Gastrocnemius medialis (tissue), 4 donors: ENCODE results near the gene MINAR2. TPM values are rescaled to one million over a fixed set of nuclear protein-coding genes. Genes with fewer than 3 reads are reported as not detected.

ENCODE experiments used
- ATAC-seq, 2 donors: fragments of 150-250 bp; one replicate each; pipeline ENCODE4 v1.9.1; 2016
- DNase-seq, 2 donors: peaks; one replicate each; pipeline ENCODE4 v3.0.0-alpha.2; 2019
- H3K27ac ChIP-seq, 4 donors: fragments of 200-600 bp; sonication (generic); 1 replicate in 1 of 4; 2 replicates in 3 of 4; pipeline ENCODE4 v1.5.1; 2016 to 2018; ENCODE audit warnings: mild to moderate bottlenecking in 2 of 4, moderate library complexity in 1 of 4
- H3K27me3 ChIP-seq, 3 donors: fragments of 200-600 bp; sonication (generic) in 2 of 3; 1 replicate in 1 of 3; 2 replicates in 2 of 3; pipeline versions ENCODE4 v1.5.1 to v1.6.0; 2016 to 2019; ENCODE audit warnings: mild to moderate bottlenecking in 1 of 3, moderate library complexity in 1 of 3
- H3K36me3 ChIP-seq, 2 donors: fragments of 200-600 bp; sonication (generic) in 1 of 2; one replicate each; pipeline ENCODE4 v1.5.1; 2017 to 2018
- H3K4me1 ChIP-seq, 2 donors: fragments of 200-600 bp; sonication (generic) in 1 of 2; one replicate each; pipeline ENCODE4 v1.5.1; 2016 to 2017; ENCODE audit warnings: mild to moderate bottlenecking in 2 of 2
- H3K4me3 ChIP-seq, 4 donors: fragments of 200-600 bp; sonication (generic) in 3 of 4; 1 replicate in 1 of 4; 2 replicates in 3 of 4; pipeline ENCODE4 v1.5.1; 2016 to 2019; ENCODE audit warnings: mild to moderate bottlenecking in 2 of 4
- H3K9me3 ChIP-seq, 3 donors: fragments of 200-600 bp; sonication (generic) in 2 of 3; 1 replicate in 1 of 3; 2 replicates in 2 of 3; pipeline ENCODE4 v1.5.1; 2016 to 2019
- CTCF ChIP-seq, 5 experiments: fragments of 450-650 bp in 3 of 5; fragments of 200-600 bp in 2 of 5; sonication (generic) in 2 of 5; IDR thresholded peaks in 4 of 5; conservative IDR thresholded peaks in 1 of 5; 1 replicate in 4 of 5; 2 replicates in 1 of 5; pipeline ENCODE4 v1.5.1; 2016 to 2019; ENCODE audit warnings: antibody characterized with exemption in 5 of 5, mild to moderate bottlenecking in 3 of 5, moderate library complexity in 3 of 5
- POLR2A ChIP-seq, 2 donors: fragments of 450-650 bp; IDR thresholded peaks; one replicate each; pipeline ENCODE4 v1.6.1; 2017; ENCODE audit warnings: antibody characterized with exemption in 2 of 2, mild to moderate bottlenecking in 2 of 2, moderate library complexity in 2 of 2
- in situ Hi-C, 4 donors: fragments of 200-750 bp; cut with MboI; loops; one replicate each; pipeline versions ENCODE4 v1.15.0 to v1.8.0; 2017; ENCODE audit warnings: low sequenced_read_pairs in 4 of 4
- intact Hi-C: fragments of 100-400 bp; cut with DNase I; formaldehyde crosslinking; loops from one replicate; pipeline ENCODE4 v1.15.1; 2023; ENCODE audit warnings: low total_unique reads
- total RNA-seq, 4 donors: library from RNA; depleted of rRNA; stranded (reverse); fragments of >200 nt; gene quantifications; one replicate each; pipeline versions ENCODE4 v1.1.0 to v1.2.3, GENCODE V29; 2016

MINAR2 gene
- total RNA-seq, 4 donors from 2014 or later, result not detected

DNA sequence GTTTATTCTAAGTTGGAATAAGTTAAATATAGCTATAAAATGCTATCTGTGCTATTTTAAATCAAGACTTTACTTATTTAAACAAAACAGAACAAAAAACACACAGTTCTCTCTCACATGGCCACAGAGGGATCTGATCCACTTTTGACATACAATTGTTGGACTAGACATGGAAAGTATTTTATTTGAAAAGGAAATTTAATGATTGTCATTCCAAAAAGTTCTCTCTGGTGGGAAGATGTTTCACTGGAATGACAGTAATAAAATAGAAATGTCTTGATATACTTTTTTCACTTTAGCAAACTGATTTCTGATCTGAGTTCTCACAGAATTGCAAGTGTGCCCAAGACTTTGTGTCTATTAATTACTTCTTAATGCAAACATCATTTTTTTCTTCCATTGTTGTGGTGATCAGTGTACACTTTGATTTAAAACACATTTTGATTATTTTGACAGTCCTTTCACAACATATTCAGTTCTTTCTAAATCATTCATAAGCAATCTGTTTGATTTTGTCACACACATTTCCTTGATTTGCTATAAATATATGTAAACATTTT lies 30.1 kb upstream of the MINAR2 start:
- no peaks in the 10 kb centered on the region for H3K4me1 ChIP-seq
- TF ChIP-seq CTCF (IDR thresholded peaks at IDR 0.05 in 4 of 5, conservative IDR thresholded peaks at IDR 0.05 in 1 of 5) (no peak), POLR2A (IDR thresholded peaks at IDR 0.05) (no peak)
- no peaks in the 10 kb centered on the region for H3K9me3 ChIP-seq
- H3K27ac ChIP-seq, result no peak overlapping the region
- H3K36me3 ChIP-seq, result no peaks in the 10 kb centered on the region
- H3K27me3 ChIP-seq, result no peaks in the 10 kb centered on the region
- intact Hi-C loops, result no loop called here
- H3K4me3 ChIP-seq, result no peak overlapping the region
- ATAC-seq, result no peak
- DNase-seq, result no peak
- in situ Hi-C loops, result no loop called here

GRCh38 chr5:129718471-129719090 lies 29.3 kb upstream of the MINAR2 start:
- intact Hi-C loops (no loop called here), in situ Hi-C loops (no loop called here)
- Histone ChIP-seq H3K4me1 (no peaks in the 10 kb centered on the region), H3K36me3 (no peaks in the 10 kb centered on the region), H3K4me3 (no peak overlapping the region), H3K27me3 (no peaks in the 10 kb centered on the region), H3K9me3 (no peaks in the 10 kb centered on the region), H3K27ac (no peak overlapping the region)
- DNase-seq (no peak), ATAC-seq (no peak)
- no peak for TF ChIP-seq POLR2A (IDR thresholded peaks at IDR 0.05)
- TF ChIP-seq CTCF (IDR thresholded peaks at IDR 0.05 in 4 of 5, conservative IDR thresholded peaks at IDR 0.05 in 1 of 5), result no peak

DNA sequence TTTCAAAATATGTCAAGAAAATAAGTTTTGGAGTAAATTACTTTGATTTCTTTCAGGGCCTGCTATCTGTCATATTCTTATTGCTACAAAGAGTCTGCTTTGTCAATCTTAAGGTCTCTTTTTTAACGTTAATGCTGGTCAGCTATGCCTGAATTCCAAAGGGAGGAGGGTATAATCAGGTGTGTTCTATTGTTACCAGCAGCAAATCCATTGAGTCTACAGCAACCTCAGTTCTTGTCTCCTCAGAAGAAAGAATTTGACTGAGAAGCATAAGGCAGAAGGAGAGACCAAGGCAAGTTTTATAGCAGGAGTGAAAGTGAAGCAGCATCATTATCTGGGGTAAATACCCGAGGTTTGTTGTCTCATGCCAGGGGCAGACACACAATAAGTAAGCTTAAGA lies 23.7 kb upstream of the MINAR2 start:
- Histone ChIP-seq H3K4me1 (no peaks in the 10 kb centered on the region), H3K36me3 (no peaks in the 10 kb centered on the region), H3K4me3 (no peak overlapping the region), H3K27ac (no peak overlapping the region), H3K27me3 (no peaks in the 10 kb centered on the region), H3K9me3 (no peaks in the 10 kb centered on the region)
- intact Hi-C loops, result no loop called here
- no peak for TF ChIP-seq CTCF (IDR thresholded peaks at IDR 0.05 in 4 of 5, conservative IDR thresholded peaks at IDR 0.05 in 1 of 5)
- no peak for TF ChIP-seq POLR2A (IDR thresholded peaks at IDR 0.05)
- DNase-seq, result no peak
- in situ Hi-C loops, result no loop called here
- ATAC-seq, result no peak

DNA sequence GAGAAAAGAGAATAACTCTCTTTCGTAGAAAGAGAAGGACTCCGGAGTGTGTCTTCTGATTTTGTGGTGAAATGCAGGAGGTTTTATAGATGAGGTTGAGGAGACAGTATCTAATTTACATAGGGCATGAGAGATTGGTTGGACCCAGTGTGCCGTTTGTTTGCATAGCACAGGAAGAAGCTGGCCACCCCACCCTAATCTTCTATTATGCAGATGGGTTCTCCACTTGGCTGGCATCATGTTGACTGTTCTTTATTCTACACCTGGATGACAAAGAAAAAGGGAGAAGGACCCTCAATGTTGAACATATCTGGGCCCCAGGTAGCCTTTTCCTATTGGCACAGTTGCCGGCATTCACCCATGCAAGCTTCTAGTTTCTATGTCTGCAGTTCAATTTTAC lies 23.2 kb upstream of the MINAR2 start:
- in situ Hi-C loops, result no loop called here
- no peak for ATAC-seq

More for the DNA sequence above, 23.2 kb upstream of the MINAR2 start:
- no peak overlapping the region for H3K27ac ChIP-seq
- H3K9me3 ChIP-seq, result no peaks in the 10 kb centered on the region
- H3K36me3 ChIP-seq, result no peaks in the 10 kb centered on the region
- TF ChIP-seq CTCF (IDR thresholded peaks at IDR 0.05 in 4 of 5, conservative IDR thresholded peaks at IDR 0.05 in 1 of 5) (no peak), POLR2A (IDR thresholded peaks at IDR 0.05) (no peak)
- intact Hi-C loops, result no loop called here
- H3K4me3 ChIP-seq, result no peak overlapping the region
- DNase-seq, result no peak
- no peaks in the 10 kb centered on the region for H3K4me1 ChIP-seq
- no peaks in the 10 kb centered on the region for H3K27me3 ChIP-seq
